Stimulated activated CD4-positive, alpha-beta T cell treated with anti-CD3 and anti-CD28 coated beads, Interleukin-2, amount 100 ng/mL, for 48 hours (primary cell): ENCODE data around the gene IFT122.
"Not testable (repeated sequence)": the region's sequence is repeated elsewhere in the genome, so short reads cannot be mapped to it uniquely, and the experiment has no call there.

Source experiments
- DNase-seq, 2 donors: peaks; one replicate each; pipeline ENCODE4 v3.0.0-alpha.2; 2020

Gene IFT122, protein sequence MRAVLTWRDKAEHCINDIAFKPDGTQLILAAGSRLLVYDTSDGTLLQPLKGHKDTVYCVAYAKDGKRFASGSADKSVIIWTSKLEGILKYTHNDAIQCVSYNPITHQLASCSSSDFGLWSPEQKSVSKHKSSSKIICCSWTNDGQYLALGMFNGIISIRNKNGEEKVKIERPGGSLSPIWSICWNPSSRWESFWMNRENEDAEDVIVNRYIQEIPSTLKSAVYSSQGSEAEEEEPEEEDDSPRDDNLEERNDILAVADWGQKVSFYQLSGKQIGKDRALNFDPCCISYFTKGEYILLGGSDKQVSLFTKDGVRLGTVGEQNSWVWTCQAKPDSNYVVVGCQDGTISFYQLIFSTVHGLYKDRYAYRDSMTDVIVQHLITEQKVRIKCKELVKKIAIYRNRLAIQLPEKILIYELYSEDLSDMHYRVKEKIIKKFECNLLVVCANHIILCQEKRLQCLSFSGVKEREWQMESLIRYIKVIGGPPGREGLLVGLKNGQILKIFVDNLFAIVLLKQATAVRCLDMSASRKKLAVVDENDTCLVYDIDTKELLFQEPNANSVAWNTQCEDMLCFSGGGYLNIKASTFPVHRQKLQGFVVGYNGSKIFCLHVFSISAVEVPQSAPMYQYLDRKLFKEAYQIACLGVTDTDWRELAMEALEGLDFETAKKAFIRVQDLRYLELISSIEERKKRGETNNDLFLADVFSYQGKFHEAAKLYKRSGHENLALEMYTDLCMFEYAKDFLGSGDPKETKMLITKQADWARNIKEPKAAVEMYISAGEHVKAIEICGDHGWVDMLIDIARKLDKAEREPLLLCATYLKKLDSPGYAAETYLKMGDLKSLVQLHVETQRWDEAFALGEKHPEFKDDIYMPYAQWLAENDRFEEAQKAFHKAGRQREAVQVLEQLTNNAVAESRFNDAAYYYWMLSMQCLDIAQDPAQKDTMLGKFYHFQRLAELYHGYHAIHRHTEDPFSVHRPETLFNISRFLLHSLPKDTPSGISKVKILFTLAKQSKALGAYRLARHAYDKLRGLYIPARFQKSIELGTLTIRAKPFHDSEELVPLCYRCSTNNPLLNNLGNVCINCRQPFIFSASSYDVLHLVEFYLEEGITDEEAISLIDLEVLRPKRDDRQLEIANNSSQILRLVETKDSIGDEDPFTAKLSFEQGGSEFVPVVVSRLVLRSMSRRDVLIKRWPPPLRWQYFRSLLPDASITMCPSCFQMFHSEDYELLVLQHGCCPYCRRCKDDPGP

DNA sequence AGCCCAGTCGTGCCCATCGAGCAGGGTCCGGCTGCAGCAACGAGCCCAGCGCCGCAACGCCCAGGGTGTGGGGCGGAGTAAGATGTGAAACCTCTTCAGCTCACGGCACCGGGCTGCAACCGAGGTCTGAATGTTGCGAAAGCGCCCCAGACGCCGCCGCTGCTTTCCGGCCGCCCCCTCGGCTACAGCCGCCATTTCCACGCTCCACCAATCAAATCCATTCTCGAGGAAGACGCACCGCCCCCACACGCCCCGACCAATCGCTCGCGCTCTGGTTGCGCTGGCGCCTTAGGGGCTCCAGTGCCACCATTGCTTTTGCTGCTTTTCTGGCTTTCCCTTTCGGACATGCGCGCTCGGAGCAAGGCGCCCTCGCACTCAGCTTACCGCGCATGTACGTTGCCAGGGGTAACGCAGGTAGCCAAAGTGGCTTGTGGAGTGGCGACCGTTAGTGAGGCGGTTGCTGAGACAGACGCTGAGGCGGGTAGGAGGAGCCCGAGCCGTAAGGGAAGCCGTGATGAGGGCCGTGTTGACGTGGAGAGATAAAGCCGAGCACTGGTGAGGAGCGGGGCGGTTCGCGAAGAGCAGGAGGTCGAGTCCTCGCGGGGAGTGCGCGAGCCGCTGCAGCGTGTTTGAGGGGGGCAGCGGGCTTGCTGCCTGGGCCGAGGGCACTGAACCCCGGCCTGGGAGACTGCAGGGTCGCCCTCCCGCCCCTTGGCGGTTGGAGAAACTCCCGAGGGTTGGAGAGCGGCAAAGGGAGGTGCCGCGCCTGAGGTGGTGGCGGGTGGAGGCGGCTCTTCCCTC, at the start of gene IFT122, which contains the start of gene MBD4:
TSS of gene IFT122 (plus strand) at position 408 of the 801 bp plus-strand sequence. CDS start at position 515, 107 bp downstream.
TSS of gene MBD4 (minus strand) at position 132 of the 801 bp plus-strand sequence. CDS start at position 17, 115 bp downstream.
- DNase-seq = peak; percentile 96 to 97

DNA sequence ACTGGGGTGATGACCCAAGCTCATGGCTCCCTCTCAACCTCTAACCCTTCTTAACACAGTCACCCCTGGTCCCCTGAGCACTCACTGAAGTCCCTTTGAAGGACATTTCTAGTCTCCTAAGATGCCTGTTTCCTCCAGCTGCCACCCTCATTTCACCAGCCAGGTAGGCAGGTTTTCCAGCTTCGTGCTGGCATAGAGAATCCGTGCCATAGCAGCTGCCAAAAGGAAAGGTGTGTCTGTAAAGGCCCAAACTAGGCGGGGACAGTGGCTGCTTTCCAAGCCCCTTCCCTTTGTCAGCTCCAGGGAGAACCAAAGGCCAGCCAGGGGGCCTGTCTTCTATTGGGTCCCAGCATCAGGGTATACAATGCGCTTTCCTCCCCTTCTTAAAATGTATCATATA, 48.4 kb upstream of the IFT122 start:
- DNase-seq = not testable (repeated sequence)

DNA sequence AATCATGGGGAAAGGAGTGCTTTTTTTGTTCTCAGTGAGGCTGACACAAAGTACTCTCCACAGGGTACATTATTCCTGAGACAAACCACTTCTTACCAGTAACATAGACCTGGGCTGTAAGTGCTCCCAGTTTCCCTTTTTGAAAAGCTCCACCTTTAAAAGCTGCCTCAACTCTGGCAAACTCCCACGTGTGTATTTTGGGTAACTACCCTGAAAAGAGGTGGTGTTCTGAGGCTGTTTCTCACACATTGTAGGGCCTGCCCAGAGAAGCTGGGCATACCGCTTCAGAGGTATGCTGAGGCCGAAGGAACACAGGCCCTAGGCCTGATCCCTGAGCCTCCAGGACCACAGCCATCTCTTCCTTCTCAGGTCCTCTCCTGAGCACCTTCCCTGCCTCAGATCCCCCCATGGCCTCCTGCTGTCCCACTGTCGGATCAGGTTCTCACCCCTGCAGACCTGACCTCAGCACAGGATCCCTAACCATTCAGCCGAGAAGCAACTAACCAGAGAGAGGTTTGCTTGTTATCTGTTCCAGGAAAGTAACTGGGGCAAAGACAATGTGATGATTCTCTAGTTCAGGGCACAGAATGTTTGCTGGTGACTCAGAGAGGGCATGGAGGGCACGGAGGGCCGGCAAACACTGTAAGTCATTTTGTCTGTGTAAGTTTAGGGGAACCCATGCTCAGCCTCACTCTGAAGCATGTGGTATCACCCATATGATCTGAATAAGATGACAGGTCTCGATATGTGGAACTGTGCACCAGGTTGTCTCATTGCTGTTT, 47.7 kb upstream of the IFT122 start:
- not testable (repeated sequence) for DNase-seq

DNA sequence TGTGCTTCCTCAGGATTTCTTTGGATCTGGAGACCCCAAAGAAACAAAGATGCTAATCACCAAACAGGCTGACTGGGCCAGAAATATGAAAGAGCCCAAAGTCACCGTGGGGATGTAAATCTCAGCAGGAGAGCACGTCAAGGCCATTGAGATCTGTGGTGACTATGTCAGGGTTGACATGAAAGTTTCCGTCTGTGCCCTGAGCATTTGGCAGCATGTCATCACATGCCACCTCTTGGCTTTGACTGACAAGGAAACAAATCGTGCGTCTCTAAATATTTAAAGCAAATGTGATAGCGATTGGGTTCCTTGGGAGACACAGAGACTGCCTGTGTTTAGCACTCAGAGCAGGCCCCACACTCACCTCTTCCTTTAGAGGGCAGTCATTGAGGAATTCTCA, 46.8 kb upstream of the IFT122 start:
- no peak for DNase-seq

DNA sequence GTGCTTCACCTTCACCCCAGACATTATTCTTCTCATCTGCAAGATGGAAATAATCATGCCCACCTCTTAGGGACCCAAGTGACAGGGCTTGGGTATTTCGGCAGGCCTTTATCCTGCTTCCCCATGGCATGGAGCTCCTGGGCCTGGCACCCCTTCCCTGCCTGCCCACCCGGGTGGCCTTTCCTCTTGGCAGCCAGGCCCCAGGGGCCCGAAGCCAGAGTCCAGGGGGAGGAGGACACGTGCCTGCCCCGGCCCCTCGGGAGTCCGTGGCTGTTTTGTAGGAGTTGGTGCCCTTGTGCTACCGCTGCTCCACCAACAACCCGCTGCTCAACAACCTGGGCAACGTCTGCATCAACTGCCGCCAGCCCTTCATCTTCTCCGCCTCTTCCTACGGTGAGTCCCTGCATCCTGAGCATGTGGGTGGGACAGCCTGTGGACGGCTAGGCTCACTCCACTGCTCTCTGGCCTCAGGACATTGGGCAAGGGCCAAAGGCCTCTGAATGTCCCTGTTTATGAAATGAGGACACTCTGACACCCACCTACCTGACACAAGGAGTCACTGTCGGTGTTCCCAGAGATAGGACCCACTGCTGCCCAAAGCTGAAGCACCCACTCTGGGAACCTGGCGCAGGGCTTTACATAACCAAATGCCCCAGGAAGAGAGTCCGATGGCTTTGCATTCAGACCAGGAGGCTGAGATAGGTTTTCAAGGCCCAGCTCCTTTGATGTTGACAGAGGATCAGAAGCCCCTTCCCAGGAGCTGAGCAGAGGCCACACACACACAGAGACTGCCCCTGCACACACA, 46.1 kb upstream of the IFT122 start:
- not testable (repeated sequence) for DNase-seq

DNA sequence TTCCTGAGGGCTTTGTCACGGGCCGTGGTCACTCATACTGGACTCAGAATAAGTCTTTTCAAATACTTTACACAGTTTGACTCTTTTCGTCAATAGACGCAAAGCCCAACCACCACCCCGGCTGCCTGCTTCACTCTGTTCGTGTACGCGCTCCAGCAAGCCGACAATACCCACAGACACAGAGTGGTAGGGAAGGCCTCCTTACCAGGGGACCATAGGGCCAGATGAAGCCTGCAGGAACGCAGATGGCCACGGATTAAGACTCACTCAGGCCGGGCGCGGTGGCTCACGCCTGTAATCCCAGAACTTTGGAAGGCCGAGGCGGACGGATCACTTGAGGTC, 41.2 kb upstream of the IFT122 start:
- DNase-seq = peak; percentile 7 to 21

DNA sequence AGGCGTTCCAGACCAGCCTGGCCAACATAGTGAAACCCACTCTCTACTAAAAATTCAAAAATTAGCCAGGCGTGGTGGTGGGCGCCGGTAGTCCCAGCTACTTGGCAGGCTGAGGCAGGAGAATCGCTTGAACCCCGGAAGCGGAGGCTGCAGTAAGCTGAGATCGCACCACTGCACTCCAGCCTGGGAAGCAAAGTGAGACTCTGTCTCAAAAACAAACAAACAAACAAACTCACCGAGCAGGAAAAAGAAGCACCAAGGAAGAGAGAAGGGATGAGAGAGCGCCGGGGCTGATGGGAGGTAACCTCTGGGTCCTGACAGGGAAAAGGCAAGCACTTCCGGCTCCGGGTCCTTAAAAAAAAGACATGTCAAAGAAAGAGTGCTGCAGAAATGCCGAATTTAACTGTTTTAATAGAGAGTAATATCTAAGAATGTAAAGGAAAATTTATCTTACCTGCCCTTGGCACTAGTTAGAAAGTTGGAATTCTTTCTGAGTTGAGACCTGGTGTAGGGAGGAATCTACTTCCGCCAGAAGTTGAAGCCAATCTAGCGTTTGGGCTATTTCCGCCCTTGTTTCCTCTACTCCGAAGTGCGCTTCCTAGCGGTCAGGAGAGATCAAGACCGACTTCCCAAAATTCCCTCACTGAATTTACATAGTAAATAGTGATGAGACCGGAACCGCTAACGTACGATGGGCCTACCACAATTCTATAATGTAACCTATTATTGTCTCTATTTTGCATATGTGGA, 40.7 kb upstream of the IFT122 start:
- DNase-seq = peak; percentile 60 to 62

DNA sequence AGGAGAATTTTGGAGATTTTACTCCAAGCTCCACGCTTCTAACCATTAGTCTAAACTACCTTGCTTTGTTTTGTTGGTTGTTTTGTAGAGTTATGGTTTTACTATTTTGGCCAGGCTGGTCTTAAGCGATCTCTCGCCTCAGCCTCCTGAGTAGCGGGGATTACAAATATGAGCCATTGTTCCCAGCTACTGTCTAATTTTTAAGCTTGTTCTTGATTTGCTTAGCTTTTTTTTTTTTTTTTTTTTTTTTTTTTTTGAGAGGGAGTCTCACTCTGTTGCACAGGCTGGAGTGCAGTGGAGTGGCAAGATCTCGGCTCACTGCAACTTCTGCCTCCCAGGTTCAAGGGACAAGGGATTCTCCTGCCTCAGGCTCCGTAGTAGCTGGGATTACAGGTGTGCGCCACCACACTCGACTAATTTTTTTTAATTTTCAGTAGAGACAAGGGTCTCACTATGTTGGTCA, 40.1 kb upstream of the IFT122 start:
- no peak for DNase-seq

DNA sequence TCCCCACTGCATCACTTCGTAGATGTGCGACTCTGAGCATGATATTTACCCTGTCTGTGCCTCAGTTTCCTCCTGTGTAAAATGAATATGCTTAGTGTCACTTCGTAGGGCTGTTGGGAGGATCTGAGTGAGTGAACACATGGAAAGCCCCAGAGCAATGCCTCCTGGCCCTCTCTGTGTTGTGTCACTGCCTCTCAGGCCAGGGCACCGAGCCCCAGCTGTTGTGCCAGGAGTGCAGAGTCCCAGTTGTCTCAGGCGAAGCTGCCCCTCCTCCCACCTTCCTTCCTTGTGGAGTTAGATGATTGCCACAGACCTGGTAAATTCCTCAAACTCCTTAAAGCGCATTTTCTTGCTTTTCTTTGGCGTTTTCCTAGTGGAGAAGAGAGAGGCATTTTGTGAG, 37.8 kb upstream of the IFT122 start:
- DNase-seq = no peak

DNA sequence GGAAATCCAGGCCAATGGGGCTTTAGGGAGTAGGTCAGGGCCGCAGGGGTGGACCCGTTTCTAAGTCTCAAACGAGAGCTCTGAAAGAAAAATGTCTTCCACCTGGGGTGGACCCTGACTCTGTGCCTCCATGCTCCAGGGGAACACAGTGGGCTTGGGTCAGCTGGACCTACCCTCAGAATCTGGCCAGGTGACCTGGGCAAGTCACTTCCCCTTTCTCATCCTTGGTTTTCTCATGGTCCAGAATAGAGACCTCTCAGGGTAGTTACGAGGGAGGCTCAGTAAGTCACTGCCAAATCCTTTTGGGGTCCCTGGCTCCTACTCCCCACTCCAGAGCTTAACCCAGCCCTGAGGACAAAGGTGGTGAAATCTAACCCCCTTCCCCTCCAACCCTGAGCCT, 37.4 kb upstream of the IFT122 start:
- no peak for DNase-seq

DNA sequence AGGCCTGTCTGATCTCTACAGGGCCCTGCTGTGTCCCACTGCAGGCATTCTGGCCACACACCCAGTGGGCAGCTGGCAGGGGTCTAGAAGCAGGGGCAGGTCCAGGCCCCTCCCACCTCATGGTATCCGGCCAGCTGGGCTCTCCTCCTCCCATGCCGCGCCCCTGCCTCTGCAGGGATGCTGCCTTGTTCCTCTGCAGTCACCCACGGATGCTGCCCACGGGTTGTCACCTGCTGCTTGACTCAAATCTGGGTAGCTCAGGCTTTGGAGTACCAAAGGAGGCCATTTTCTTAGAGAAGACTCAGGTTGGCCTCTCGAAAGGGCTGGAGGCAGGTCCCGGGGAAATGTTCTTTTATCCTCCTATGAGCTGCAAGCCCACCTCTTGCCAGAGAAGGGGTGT, 36.6 kb upstream of the IFT122 start:
- no peak for DNase-seq

DNA sequence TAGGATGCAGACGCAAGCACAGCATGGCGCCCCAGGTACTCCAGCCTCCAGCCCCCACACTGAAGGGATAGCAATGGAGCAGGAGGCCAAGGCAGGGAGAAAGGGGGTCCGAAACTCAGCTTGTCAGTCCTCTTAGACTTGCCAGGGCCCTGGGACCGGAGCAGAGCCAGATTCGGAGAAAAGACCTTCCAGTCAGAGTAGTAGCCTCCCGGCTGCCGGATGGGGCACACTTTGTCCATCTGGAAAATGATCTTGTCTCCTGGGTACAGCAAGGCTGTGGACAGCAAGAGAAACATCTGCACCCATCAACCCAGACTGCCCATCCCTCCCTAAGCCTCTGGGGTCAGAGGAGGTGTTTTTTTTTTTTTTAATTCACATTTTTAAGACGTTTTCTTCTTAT, 35.9 kb upstream of the IFT122 start:
- no peak for DNase-seq

DNA sequence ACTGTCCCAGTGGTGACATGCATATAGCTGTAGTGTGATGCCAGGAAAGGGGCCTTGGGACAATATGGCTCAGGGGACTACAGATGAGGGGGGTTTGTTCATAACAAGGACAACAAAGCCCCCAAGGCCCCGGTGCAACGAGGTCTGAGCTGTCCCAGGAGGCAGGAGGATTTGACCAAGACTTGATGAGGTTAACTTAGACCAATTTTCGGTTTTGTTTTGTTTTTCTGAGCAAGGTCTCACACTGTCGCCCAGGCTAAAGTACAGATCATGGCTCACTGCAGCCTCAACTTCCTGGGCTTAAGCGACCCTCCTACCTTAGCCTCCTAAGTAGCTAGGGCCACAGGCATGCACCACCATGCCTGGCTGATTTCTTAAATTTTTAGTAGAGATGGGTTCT, 35.4 kb upstream of the IFT122 start:
- no peak for DNase-seq

DNA sequence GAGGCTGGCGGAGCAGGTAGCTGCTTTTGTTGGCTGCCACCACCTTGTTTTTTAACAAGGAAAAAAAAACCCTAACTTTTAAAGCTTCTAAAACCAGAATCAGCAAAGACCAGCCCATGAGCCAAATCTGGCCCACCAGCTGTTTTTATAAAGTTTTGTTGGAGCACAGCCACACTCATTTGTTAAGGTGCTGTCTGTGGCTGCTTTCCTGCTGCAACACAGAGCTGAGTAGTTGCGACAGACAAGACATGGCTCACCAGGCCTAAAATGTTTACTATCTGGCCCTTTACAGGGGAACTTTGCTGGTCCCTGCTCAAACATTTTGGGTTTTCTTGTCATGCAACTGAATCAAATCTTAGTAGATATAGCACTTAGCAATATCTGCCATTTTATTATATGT, 30.5 kb upstream of the IFT122 start:
- no peak for DNase-seq

DNA sequence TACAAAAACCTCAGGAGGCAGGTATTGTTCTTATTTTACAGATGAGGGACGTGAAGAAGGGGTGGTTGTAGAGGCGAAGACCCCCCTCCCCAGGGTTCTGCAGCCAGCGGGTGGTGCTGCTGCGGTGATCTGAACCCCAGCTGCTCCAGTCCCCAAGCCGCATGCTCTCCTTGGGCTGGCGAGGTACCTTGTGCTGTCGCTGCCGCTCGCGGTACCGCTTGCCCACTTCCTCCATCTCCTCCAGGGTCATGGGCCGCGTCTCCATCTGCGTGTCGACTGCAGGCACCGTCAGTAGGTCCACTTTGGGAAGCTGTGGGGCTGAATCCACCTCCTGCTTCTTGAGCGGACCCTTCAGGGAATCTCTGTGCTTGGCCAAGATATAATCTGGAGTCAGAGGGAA, 29.1 kb upstream of the IFT122 start:
- DNase-seq = no peak

DNA sequence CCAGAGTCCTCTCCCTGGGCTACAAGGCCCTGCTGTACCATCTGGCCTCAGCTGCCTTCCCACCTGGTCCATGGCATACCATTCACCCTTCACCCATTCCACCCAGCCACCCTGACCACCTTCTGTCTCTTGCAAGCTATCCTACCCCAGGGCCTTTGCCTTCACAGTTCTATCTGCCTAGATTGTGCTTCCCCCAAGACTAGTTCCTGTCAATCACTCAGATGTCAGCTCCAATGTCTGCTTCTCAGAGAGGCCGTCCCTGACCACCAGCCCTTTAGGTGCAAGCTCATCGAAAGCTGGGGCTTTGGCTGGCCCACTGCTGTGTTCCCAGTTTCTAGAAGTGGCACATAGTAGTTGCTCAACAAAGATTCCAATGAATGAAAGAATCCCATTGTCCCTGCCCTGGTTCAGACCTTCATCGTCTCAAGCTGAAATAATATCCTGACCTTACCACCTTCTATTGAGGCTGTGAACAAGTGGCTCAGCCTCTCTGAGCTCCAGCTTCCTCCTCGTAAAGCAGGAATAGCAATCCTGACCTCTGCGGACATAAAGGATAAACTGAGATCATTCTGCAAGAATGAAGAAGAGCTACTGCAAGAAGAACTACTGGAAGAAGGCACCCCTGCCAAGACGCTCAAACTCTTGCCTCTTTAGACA, 27.4 kb upstream of the IFT122 start:
- DNase-seq = no peak

DNA sequence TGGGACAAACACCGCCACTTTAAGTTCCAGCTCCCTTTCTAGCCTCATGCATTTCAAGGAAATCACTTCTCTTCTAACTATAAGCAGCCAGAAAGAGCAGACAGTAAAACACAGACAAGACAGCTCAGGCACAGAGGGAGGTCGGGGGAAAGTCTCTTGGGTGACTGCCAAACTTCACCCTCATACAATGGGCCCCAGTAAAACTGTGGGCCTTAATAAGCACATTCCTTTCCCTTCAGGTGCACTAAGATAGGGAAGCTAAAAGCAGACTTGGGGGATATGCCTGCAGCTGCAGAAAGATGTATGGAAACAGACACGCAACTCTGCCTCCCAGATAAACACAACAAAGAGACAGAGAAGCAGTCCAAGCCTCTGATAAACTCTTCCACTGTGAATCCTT, 26.8 kb upstream of the IFT122 start:
- not testable (repeated sequence) for DNase-seq

DNA sequence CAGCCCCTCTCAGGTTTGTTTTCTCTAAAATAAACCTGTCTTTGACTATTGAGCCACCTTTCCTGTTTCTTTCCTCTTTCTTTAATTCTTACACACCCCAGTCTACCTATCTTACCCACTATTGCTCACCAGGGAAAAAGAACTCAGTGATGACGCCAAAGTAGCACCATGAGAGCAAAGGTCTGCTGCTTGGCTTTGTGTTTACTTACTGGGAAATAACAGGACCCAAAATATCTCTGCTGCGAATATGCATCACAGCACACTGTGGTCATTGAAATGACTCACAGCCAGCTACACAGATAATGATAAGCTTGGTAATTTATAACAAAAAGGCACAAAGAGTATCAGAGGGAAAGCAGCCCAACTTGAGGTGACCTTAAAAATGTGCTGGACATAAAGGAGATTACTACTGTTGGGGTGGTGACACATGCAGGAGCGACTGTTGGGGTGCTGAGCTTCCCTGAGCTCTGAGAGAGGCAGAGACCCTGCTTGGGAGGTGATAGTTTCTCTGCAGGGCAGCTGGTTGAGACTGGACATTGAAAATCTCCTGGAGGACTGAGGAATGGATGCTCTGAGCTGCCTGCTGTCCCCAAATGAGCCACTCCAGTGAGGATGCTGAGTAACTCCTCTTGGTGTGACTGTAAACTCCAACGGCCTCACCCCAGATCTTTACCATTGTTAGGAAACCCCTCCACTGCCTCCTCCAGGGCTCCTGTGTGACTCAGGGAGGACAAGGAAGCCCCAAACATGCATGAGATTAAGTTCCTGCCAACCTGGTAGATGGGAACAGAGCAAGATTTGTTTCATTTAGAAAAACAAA, 26.1 kb upstream of the IFT122 start:
- no peak for DNase-seq
